GM08714 (cell line): ENCODE data around the gene TMX2.
A peak's percentile ranks its signal among the peaks of the same experiment; 100 is the strongest.

Experiments
- H3K4me3 ChIP-seq: fragments of 200-500 bp; sonication (Bioruptor generic); 2 replicates; pipeline ENCODE4 v1.5.1; 2014; ENCODE audit warnings: mild to moderate bottlenecking, low read length, inconsistent platforms
- ZNF274 ChIP-seq: IDR thresholded peaks from 2 replicates; pipeline ENCODE4 v1.6.1; 2012; ENCODE audit warnings: mild to moderate bottlenecking, low read depth, low read length

The TMX2 gene

GRCh38 chr11:57772562-57772961 lies 60.2 kb downstream of the TMX2 start:
- no peak for TF ChIP-seq ZNF274
- H3K4me3 ChIP-seq: no peak overlapping the region

- TF ChIP-seq ZNF274: no peak
- H3K4me3 ChIP-seq: no peak overlapping the region
These were observed 60.7 kb downstream of the TMX2 start for GRCh38 chr11:57773026-57773598.

DNA sequence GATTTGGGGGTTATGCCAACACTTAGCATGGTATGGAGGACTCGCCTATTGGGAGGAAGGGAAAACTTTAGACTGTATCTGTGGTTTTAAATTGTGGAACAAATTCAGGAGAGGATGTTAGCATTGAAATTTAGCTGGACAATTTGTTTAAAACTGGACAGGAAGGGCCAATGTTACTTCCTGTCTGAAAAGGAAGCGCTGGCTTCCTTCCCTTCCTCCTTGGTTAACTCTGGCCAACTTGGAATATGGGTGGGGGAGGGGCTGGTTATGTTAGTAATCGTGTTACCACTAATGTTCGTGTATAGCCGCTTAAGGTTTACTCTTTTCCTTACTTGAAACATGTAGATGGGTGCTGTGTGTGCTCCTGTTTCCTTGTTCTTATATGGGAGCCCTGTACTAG lies 63.1 kb downstream of the TMX2 start:
- no peak overlapping the region for H3K4me3 ChIP-seq

GRCh38 chr11:57776031-57776521 lies 63.7 kb downstream of the TMX2 start:
- H3K4me3 ChIP-seq: no peak overlapping the region
- no peak for TF ChIP-seq ZNF274

More for the DNA sequence above, 63.1 kb downstream of the TMX2 start:
- no peak for TF ChIP-seq ZNF274

- no peak for TF ChIP-seq ZNF274
- H3K4me3 ChIP-seq: no peak overlapping the region
These were observed 64.3 kb downstream of the TMX2 start for GRCh38 chr11:57776577-57777210.

GRCh38 chr11:57777969-57778317 lies 65.5 kb downstream of the TMX2 start:
- TF ChIP-seq ZNF274: no peak
- H3K4me3 ChIP-seq: no peak overlapping the region

DNA sequence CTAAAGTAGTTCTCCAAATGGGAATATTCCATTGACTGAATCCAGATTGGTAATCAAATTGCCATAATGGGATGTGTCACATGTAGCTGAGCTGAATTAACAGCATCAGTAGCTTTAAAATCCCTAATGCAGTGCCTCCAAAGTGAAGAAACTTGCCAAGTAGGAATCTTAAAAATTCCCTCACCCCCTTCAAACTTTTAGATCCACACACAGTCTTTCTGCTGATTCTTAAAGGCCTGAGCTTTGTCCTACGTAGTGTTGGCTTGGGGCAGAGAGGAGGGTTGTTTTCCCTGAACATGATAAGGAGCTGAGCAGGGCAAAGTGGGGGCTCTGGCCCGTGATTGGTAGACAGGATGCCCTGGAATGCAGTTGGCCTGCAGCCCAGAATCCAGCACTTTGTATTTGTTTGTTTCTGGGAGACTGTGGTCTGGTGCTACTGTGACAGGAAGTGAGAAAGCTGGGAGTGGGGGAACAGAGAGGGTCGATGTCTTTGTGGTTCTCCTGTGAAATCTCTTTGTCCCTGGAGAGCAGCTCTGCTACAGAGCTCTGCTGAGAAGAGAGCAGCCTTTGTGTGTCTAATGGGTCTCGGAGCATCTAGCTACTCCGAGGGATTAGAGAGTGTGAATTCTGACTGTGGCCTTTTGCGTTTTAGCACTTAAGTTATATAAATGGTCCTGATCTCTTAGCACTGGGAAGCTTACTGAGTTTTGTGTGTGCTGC lies 66.1 kb downstream of the TMX2 start:
- no peak overlapping the region for H3K4me3 ChIP-seq
- TF ChIP-seq ZNF274: no peak

GRCh38 chr11:57779276-57779675 lies 66.9 kb downstream of the TMX2 start:
- no peak overlapping the region for H3K4me3 ChIP-seq
- no peak for TF ChIP-seq ZNF274

GRCh38 chr11:57781529-57781943 lies 69.1 kb downstream of the TMX2 start:
- no peak for TF ChIP-seq ZNF274
- no peak overlapping the region for H3K4me3 ChIP-seq

- no peak for TF ChIP-seq ZNF274
- H3K4me3 ChIP-seq: 0 out of 2 replicates have a peak overlapping the region, but pooled peaks have one; percentile 21
These were observed 72.7 kb downstream of the TMX2 start for GRCh38 chr11:57785072-57785471.

- no peak for TF ChIP-seq ZNF274
- no peak overlapping the region for H3K4me3 ChIP-seq
These were observed 74.0 kb downstream of the TMX2 start for GRCh38 chr11:57786436-57786835.

DNA sequence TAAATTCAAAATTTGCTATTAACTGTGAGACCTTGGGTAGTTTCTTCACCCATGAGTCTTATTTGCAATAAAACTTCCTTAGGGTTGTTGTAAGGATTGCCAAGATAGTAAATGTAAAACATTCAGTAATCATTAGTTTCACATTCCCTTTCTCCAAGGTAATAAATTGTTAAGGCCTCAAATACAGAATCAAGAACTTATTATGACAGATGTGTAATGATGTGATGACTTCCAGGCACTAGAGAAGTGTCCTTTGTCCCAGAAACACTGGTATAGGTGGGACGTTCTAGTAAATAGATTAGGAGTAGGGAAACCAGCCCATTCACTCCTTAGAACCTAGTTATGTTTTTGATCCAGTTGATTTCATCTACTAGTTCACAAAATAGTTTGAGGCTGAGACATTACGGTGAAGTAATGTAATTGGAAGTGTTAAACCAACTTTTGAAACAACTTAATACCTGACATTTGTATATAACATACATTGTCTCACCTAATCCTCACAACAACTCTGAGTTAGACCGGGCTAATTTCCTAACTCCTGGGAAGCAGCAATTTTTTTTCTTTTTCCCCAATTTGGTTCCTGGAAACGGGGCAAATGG lies 74.7 kb downstream of the TMX2 start:
- H3K4me3 ChIP-seq: no peak overlapping the region
- no peak for TF ChIP-seq ZNF274

GRCh38 chr11:57787920-57788702 lies 75.7 kb downstream of the TMX2 start:
- no peak overlapping the region for H3K4me3 ChIP-seq
- TF ChIP-seq ZNF274: no peak

DNA sequence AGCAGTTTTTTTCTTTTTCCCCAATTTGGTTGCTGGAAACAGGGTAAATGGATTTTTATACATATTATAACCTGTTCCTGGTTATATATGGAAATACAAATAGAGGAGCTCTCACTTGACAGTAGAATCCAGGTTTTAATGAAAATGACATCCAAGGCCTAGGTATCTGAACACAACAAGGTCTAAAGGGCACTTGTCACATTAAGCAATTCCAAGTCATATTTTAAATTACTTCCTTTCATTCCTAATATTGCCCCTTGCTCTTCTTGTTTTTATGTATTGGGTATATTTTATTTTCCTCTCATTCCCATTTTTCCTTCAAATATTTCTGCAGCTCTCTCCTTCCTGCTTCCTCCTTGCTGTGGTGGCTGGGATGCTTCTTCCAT lies 76.3 kb downstream of the TMX2 start:
- TF ChIP-seq ZNF274: no peak
- H3K4me3 ChIP-seq: no peak overlapping the region
